Tibial nerve (tissue), 3 donors: ENCODE results near the gene LRP1.

Experiments
- POLR2A ChIP-seq, 2 donors: fragments of 450-650 bp; IDR thresholded peaks; one replicate each; pipeline ENCODE4 v1.6.1; 2017; ENCODE audit warnings: antibody characterized with exemption in 2 of 2, mild to moderate bottlenecking in 2 of 2, moderate library complexity in 2 of 2
- TF ChIP-seq, protein P1 (sequence below), 5 experiments: fragments of 200-600 bp in 3 of 5; fragments of 450-650 bp in 2 of 5; sonication (generic) in 3 of 5; IDR thresholded peaks; one replicate each; pipeline ENCODE4 v1.5.1; 2016 to 2019; ENCODE audit warnings: antibody characterized with exemption in 5 of 5, mild to moderate bottlenecking in 3 of 5, moderate library complexity in 2 of 5

DNA sequence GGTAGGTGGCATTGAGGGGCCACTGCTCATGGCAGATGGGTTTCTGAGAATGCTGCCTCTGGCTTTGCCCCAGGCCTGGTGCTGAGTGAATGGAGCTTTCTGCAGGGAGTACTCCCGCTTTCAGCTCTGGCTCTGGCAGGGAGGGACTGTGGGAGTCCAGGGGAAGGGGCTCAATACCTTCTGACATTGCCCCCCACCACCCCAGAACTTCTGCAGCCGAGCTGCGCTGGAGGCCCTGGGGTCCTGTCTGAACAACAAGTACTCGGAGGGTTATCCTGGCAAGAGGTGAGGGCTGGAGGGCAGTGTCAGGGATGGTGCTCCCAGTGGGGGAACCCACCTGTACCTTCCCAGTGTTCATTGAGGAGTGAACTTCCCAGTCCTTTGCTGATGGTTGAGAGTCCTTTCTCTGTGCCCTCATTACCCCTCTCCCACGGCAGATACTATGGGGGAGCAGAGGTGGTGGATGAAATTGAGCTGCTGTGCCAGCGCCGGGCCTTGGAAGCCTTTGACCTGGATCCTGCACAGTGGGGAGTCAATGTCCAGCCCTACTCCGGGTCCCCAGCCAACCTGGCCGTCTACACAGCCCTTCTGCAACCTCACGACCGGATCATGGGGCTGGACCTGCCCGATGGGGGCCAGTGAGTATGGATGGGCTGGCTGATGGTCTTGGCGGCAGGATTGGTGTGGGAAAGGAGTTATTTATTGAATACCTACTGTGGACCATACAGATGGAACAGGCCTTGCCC is 103.2 kb downstream of the LRP1 start:
- TF ChIP-seq, protein P1, sequence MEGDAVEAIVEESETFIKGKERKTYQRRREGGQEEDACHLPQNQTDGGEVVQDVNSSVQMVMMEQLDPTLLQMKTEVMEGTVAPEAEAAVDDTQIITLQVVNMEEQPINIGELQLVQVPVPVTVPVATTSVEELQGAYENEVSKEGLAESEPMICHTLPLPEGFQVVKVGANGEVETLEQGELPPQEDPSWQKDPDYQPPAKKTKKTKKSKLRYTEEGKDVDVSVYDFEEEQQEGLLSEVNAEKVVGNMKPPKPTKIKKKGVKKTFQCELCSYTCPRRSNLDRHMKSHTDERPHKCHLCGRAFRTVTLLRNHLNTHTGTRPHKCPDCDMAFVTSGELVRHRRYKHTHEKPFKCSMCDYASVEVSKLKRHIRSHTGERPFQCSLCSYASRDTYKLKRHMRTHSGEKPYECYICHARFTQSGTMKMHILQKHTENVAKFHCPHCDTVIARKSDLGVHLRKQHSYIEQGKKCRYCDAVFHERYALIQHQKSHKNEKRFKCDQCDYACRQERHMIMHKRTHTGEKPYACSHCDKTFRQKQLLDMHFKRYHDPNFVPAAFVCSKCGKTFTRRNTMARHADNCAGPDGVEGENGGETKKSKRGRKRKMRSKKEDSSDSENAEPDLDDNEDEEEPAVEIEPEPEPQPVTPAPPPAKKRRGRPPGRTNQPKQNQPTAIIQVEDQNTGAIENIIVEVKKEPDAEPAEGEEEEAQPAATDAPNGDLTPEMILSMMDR (IDR thresholded peaks at IDR 0.05) = no peak
- TF ChIP-seq POLR2A (IDR thresholded peaks at IDR 0.05) = no peak
